Measurements from ENCODE around the gene CCN6.
"Not testable (repeated sequence)": the region's sequence is repeated elsewhere in the genome, so short reads cannot be mapped to it uniquely, and the experiment has no call there.

Gene CCN6

DNA sequence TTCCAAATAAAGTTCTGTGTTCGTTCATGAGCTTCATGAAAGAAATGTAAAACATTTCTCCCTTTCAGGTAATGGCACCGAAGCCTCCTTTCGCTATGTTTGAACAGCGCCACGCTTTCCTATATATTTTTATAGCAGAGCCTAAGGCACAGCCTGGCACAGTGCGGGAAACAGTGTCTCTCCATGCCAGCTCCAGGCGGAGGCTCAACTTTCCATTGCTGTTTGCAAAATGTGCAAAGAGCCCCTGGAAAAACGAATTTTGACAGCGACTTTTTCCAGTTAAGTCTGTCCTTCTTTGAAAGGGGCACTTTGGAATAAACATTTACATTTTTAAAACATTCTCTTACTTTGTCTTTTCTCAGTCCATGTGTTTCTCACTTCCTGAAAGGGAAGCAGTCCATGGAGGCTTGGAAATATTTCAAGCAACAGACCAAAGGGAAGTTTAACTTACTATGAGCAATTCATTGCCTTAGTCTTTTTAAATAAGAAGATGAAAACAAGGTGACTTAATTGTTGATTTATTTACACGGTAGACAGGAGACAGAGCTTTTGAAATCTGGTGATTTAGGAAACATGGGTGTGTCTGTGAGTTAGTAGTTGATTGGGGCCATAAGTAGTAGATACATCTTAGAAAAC lies 769 bp downstream of the CCN6 start:
- DNase-seq, result no peak

GRCh38 chr6:112058243-112059032 lies 4.5 kb downstream of the CCN6 start:
- no peak for DNase-seq

GRCh38 chr6:112061605-112062004 lies 7.7 kb downstream of the CCN6 start:
- no peak for DNase-seq

- DNase-seq, result no peak
These were observed 9.1 kb downstream of the CCN6 start for GRCh38 chr6:112062966-112063365.

GRCh38 chr6:112065426-112065986 lies 11.6 kb downstream of the CCN6 start:
- DNase-seq, result no peak

DNA sequence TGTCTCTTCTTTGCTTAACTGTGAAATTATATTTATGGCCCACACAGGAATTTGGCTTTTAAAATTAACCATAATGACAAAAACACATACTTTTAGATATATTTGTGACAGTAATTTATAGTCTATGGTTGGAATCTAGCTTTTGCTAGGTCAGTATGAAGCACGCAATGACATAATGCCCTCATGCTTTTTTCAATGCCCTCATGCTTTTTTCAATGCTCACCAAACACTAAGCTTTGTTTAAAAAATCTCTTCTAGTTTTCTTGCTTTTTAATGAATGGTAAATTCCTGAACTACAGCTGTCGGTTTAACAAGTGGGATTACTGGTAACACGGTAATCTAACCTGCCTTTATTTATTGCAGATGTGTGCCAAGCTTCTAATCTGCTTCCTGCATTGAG lies 12.7 kb downstream of the CCN6 start:
- no peak for DNase-seq

DNA sequence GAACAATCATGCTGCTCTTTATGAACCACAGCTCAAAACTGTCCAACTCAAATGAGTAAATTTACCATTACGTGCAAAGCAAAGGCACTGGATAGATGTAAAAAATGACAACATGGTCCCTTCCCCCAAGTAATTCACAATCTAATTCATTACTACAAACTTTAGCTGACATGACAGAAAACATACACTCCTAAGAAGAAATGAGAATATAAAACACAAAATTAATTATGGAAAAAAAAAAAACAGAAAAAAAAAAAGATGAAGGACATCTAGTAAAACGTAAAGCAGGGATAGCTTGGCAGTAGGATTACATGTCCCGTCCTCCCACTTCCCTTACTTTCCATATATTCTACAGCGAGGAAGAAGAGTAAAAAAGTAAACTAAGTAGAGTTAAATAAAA lies 27.7 kb downstream of the CCN6 start:
- no peak for DNase-seq

DNA sequence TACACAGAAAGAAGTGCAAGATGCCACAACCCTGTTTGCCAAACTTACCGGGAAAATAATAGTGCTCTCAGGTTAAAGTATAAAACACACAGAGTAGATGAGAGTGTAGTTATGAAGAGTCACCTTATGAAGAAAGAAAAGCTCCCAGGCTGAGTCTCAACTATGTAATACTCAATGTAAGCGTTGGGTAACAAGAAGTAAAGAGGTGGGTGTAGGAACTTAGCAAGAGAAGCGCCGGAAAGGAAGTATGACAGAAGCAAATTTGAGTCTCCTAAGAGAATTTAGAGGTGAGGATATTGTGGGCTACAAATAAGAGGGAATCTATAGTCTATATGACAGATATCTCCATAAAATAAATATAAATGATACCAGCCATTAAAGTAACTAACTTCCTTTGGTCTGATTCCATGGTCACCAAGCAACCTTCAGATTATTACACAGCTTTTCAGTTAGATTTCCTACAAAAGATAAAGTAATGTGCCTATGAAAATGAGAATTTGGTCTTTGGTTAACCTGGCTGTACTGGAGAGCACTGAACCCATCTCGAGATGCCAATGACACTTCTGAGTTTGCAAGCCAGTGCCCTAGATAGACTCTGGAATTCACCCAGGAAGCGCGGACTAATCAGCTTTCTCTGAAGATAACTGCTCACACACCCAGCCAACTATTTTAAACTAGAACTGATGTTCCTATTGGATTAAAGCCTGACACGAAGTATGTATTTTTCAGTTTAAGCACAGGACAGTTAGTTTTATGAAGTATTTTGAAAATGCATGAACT lies 31.6 kb downstream of the CCN6 start:
- DNase-seq, result no peak

- DNase-seq, result no peak
These were observed 32.8 kb downstream of the CCN6 start for GRCh38 chr6:112086744-112087135.

GRCh38 chr6:112087136-112087911 lies 33.4 kb downstream of the CCN6 start, which contains the start of the genes FAM229B and TUBE1:
Gene FAM229B, plus strand, starts transcription at chr6:112087591. Its CDS starts 11,693 bp downstream, at chr6:112099284.
Gene TUBE1, minus strand, starts transcription at chr6:112087482. Its CDS starts 48 bp downstream, at chr6:112087434.
- peak; percentile 90 for DNase-seq

DNA sequence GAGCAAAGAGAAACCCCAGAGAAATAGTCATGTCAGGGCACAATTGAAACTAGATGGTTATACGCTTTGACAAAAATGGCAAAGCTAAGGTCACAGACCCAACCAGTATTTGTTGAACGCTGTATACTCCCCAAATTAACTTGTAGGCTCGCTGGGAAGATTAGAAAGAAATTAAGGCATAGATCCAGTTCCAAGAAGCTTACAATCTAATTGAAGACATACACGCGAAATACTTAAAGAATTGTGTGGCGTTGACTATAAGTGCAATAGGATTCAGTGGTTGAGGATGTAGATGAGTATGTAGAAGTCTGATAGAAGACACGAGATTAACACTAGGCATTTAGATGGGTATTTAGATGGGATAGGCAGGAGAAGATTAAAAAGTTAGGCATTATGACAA lies 34.0 kb downstream of the CCN6 start:
- no peak for DNase-seq

DNA sequence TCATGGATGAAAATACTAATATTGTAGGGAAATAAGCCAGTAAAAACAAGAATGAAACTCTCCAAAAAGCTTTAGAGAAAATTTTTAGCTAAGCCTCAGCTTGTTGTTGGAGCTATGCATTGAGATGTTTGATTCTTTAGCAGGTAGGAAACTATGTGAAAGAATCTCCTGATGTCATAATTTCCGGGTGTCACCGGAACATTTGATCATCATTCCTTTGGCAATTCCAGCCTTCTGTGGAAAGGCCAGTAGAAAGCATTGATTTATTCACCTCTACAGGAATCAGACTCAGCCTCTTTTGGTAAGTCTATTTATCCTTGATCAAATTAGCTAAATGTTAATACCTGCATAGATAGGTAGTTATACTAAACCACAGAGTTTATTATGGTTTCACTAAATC lies 43.0 kb downstream of the CCN6 start:
- DNase-seq, result no peak

GRCh38 chr6:112100561-112100960 lies 46.7 kb downstream of the CCN6 start:
- no peak for DNase-seq

DNA sequence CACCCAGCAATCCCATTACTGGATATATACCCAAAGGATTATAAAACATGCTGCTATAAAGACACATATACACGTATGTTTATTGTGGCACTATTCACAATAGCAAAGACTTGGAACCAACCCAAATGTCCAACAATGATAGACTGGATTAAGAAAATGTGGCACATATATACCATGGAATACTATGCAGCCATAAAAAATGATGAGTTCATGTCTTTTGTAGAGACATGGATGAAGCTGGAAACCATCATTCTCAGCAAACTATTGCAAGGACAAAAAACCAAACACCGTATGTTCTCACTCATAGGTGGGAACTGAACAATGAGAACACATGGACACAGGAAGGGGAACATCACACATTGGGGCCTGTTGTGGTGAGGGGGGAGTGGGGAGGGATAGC lies 52.1 kb downstream of the CCN6 start:
- DNase-seq, result not testable (repeated sequence)

DNA sequence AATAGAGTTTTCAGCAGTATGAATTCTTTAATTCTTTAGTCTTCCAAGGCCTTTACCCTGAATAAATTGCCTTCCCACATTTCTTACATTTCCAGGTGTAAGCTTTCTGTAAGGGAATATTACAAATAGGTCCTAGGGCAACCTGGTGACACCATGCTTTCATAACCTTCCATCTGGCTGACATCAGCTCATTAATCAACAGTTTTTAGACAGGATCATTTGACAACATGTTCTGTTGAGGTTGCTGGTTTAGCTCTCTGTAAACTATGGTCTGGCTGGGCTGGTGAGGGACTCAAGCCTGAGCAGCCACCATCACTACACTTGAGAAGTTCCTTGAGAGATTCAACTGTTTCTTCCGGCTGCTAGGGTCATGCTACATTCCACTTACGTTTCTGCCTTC lies 52.7 kb downstream of the CCN6 start:
- no peak for DNase-seq

GRCh38 chr6:112109262-112109661 lies 55.4 kb downstream of the CCN6 start:
- no peak for DNase-seq

- DNase-seq, result no peak
These were observed 59.5 kb downstream of the CCN6 start for GRCh38 chr6:112113431-112113830.

GRCh38 chr6:112113918-112114317 lies 60.0 kb downstream of the CCN6 start:
- DNase-seq, result no peak

DNA sequence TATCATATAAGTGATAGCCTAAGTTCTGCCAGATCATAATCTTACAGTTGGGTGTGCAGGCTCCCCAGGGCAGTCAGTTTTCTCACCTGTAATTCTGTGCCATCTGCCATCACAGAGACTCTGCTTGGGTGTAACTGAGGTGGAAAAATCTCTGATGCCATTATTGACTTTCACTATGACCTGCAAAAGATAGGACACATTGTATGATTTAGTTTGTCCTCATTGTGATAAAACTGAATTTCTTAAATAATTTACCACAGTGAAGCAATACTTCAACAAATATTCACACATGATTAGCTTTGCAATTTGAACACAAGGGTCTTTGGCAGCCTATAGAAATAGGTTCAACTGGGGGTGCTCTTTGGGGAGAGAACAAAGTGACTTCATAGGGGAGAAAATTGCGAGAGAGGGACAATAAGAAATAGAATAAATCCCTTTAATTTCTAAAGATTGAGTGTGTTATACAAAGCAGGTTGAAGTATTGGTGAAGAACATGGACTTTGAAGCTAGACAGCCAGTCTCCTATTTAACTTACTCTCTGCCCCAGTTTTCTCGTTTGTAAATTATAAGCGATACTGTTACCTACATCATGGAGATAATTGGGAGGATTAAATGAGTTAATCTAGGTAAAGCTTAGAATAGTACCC lies 60.8 kb downstream of the CCN6 start:
- DNase-seq, result no peak

DNA sequence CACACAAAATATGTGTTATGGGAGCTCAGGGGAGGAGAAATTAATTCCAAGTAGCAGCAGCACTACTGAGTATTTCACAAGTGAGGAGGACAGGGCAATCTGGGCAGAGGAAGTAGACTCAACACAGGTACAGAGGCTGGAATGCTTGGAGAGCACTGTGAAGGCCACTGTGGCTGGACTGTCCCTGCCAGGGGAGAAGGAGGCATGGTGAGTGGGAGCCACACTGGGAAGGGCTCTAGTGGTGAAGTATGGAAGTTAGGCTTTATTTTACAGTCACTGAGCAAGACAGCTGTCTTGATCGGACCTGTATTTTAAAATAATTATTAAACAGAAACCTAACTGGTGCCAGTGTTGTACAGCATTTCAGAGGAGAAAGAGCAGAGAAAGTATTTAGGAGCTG lies 62.3 kb downstream of the CCN6 start:
- DNase-seq, result no peak

GRCh38 chr6:112117554-112117953 lies 63.6 kb downstream of the CCN6 start:
- DNase-seq, result no peak

- DNase-seq, result no peak
These were observed 64.1 kb downstream of the CCN6 start for GRCh38 chr6:112118034-112118433.
